AG10803 (cell line): ENCODE measurements around the gene PKP2.
A peak's percentile ranks its signal among the peaks of the same experiment; 100 is the strongest.
"Not testable (repeated sequence)": the region's sequence is repeated elsewhere in the genome, so short reads cannot be mapped to it uniquely, and the experiment has no call there.

Source experiments
- DNase-seq: peaks from one replicate; pipeline ENCODE4 v3.0.0; 2010; ENCODE audit warnings: low read depth
- H3K4me3 ChIP-seq: 2 replicates; pipeline ENCODE4 v1.5.1; 2011; ENCODE audit warnings: mild to moderate bottlenecking, low read length, control low read depth
- CTCF ChIP-seq: conservative IDR thresholded peaks from 2 replicates; pipeline ENCODE4 v1.5.1; 2011; ENCODE audit warnings: mild to moderate bottlenecking, low read length, control low read depth, inconsistent platforms

Gene PKP2

GRCh38 chr12:32897281-32897610, 669 bp upstream of the PKP2 start:
- no peak for DNase-seq
- H3K4me3 ChIP-seq: no peak overlapping the region
- TF ChIP-seq CTCF: no peak

- no peak overlapping the region for H3K4me3 ChIP-seq
- no peak for DNase-seq
Measured at GRCh38 chr12:32895688-32896431, 717 bp downstream of the PKP2 start.

GRCh38 chr12:32894566-32894965, 2.0 kb downstream of the PKP2 start:
- DNase-seq: no peak
- H3K4me3 ChIP-seq: no peak overlapping the region
- no peak for TF ChIP-seq CTCF

More at GRCh38 chr12:32895688-32896431, 717 bp downstream of the PKP2 start:
- no peak for TF ChIP-seq CTCF

- no peak for TF ChIP-seq CTCF
- DNase-seq: no peak
- no peak overlapping the region for H3K4me3 ChIP-seq
Measured at GRCh38 chr12:32893458-32893857, 3.1 kb downstream of the PKP2 start.

GRCh38 chr12:32893043-32893442, 3.5 kb downstream of the PKP2 start:
- TF ChIP-seq CTCF: no peak
- no peak overlapping the region for H3K4me3 ChIP-seq
- DNase-seq: no peak

GRCh38 chr12:32892369-32892768, 4.2 kb downstream of the PKP2 start:
- not testable (repeated sequence) for DNase-seq, H3K4me3 ChIP-seq

- DNase-seq: peak; percentile 4
Measured at GRCh38 chr12:32891956-32892355, 4.6 kb downstream of the PKP2 start.

More at GRCh38 chr12:32891956-32892355, 4.6 kb downstream of the PKP2 start:
- no peak for TF ChIP-seq CTCF
- no peak overlapping the region for H3K4me3 ChIP-seq
